SU-DHL-6 (cell line): ENCODE data around the gene LSM3.

Experiments used
- H2AFZ ChIP-seq: fragments of 200-600 bp; sonication (generic); 2 replicates; pipeline ENCODE4 v1.6.1; 2014; ENCODE audit warnings: low read depth, mild to moderate bottlenecking, moderate library complexity, mixed read lengths, antibody characterized with exemption, low read length; ENCODE audit not compliant: severe bottlenecking
- H3F3A ChIP-seq: fragments of 200-600 bp; shearing (Covaris generic); 2 replicates; pipeline ENCODE4 v1.6.0; 2016; ENCODE audit warnings: antibody characterized with exemption, mild to moderate bottlenecking; ENCODE audit not compliant: insufficient read depth
- H3K27ac ChIP-seq: fragments of 200-600 bp; sonication (generic); 2 replicates; pipeline ENCODE4 v1.5.1; 2016; ENCODE audit warnings: low read depth, mild to moderate bottlenecking, low read length, moderate library complexity, mixed read lengths
- H3K27me3 ChIP-seq: fragments of 200-600 bp; sonication (generic), shearing (Covaris generic); 2 replicates; pipeline ENCODE4 v1.6.0; 2014; ENCODE audit warnings: mild to moderate bottlenecking, low read length
- H3K36me3 ChIP-seq: fragments of 200-600 bp; sonication (generic); 2 replicates; pipeline ENCODE4 v1.6.1; 2014; ENCODE audit warnings: mild to moderate bottlenecking, low read length, mixed read lengths
- H3K4me2 ChIP-seq: fragments of 300-600, 200-600 bp; shearing (Covaris generic), sonication (generic); 2 replicates; pipeline ENCODE4 v1.6.0; 2014; ENCODE audit warnings: low read length, low read depth, mild to moderate bottlenecking; ENCODE audit not compliant: poor library complexity, severe bottlenecking
- H3K4me3 ChIP-seq: fragments of 200-600 bp; sonication (generic); 2 replicates; pipeline ENCODE4 v1.5.1; 2014; ENCODE audit warnings: antibody characterized with exemption, low read length, mild to moderate bottlenecking, mixed read lengths; ENCODE audit not compliant: insufficient read depth, poor library complexity, severe bottlenecking
- H3K79me2 ChIP-seq: fragments of 200-600 bp; sonication (generic); 2 replicates; pipeline ENCODE4 v1.6.1; 2014; ENCODE audit warnings: mild to moderate bottlenecking, low read length, moderate library complexity; ENCODE audit not compliant: insufficient read depth
- H3K9ac ChIP-seq: fragments of 200-600 bp; sonication (generic); 2 replicates; pipeline ENCODE4 v1.7.0; 2014; ENCODE audit warnings: mild to moderate bottlenecking, low read length
- H3K9me2 ChIP-seq: fragments of 200-600 bp; sonication (generic); replicated peaks from 2 replicates; pipeline ENCODE4 v1.6.1; 2014; ENCODE audit warnings: low read length; ENCODE audit not compliant: insufficient read depth
- H3K9me3 ChIP-seq: fragments of 200-600 bp; sonication (generic); 2 replicates; pipeline ENCODE4 v1.6.1; 2014; ENCODE audit warnings: low read length, mixed read lengths; ENCODE audit not compliant: insufficient read depth
- H4K20me1 ChIP-seq: fragments of 200-600 bp; sonication (generic); 2 replicates; pipeline ENCODE4 v1.6.1; 2014; ENCODE audit warnings: low read depth, mild to moderate bottlenecking, antibody characterized with exemption, low read length, moderate library complexity, mixed read lengths
- CTCF ChIP-seq: fragments of 200-600 bp; sonication (generic); IDR thresholded peaks from one replicate; pipeline ENCODE4 v1.5.1; 2017; ENCODE audit warnings: antibody characterized with exemption, mild to moderate bottlenecking, low read length, moderate library complexity; ENCODE audit not compliant: insufficient read depth, poor library complexity, severe bottlenecking
- EZH2phosphoT487 ChIP-seq: fragments of 200-600 bp; sonication (generic), shearing (Covaris generic); conservative IDR thresholded peaks from 2 replicates; pipeline ENCODE4 v1.6.1; 2018; ENCODE audit warnings: mild to moderate bottlenecking, antibody characterized with exemption, low read length, moderate library complexity, mixed read lengths

LSM3 gene

GRCh38 chr3:14200841-14201240 lies 22.2 kb downstream of the LSM3 start:
- H2AFZ ChIP-seq: no peak overlapping the region
- H3K27me3 ChIP-seq: no peaks in the 10 kb centered on the region
- H4K20me1 ChIP-seq: no peaks in the 10 kb centered on the region
- H3K9me3 ChIP-seq: no peaks in the 10 kb centered on the region
- TF ChIP-seq EZH2phosphoT487 (no peak), CTCF (no peak)
- no peak overlapping the region for H3K27ac ChIP-seq
- no peak overlapping the region for H3K4me3 ChIP-seq
- peaks cover 7% of the 10 kb centered on the region; the same call in 1 of the 2 replicates for H3K79me2 ChIP-seq
- no peak overlapping the region for H3K4me2 ChIP-seq
- no peaks in the 10 kb centered on the region for H3F3A ChIP-seq
- H3K36me3 ChIP-seq: 0 out of 2 replicates have a peak, but pooled peaks cover 6% of the 10 kb centered on the region
- no peak overlapping the region for H3K9ac ChIP-seq
- H3K9me2 ChIP-seq: no peaks in the 10 kb centered on the region

GRCh38 chr3:14201940-14202684 lies 23.5 kb downstream of the LSM3 start:
- Histone ChIP-seq H3F3A (no peaks in the 10 kb centered on the region), H4K20me1 (no peaks in the 10 kb centered on the region), H3K4me2 (no peak overlapping the region), H3K36me3 (0 out of 2 replicates have a peak, but pooled peaks cover 6% of the 10 kb centered on the region), H3K27me3 (no peaks in the 10 kb centered on the region), H3K9me2 (no peaks in the 10 kb centered on the region), H3K9ac (no peak overlapping the region), H3K79me2 (no peaks in the 10 kb centered on the region), H3K4me3 (no peak overlapping the region), H2AFZ (no peak overlapping the region), H3K9me3 (no peaks in the 10 kb centered on the region), H3K27ac (no peak overlapping the region)
- TF ChIP-seq EZH2phosphoT487 (no peak), CTCF (no peak)

DNA sequence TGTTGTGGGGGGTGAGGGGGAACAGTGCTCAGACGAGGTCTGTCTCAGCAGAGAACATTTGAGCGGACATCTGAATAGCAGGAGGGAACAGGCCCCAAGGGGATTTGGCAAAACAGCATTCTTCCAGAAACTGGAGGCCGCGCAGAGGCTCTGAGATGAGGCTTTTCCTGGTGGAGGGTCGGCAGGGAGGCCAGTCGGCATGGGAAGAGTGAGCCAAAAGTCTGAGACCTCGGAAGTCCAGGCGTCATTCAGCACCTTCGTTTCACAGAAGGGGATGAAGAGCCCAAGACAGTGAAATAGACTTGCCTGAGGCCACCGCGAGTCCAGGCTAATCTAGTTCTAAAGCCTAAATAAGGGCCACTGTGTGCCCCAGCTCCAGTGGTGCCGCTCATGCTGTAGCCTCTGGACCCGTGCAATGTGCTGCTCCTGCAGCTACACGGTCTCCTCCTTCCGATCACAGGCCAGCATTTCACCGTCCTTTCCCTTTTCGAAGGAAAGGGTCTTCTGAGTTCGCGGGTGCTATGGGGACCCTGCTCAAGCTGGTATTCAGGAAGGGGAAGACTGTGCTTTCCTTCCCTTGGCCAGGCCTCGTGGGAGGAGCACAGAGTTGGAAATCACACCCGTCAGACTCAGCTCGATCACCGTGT lies 24.4 kb downstream of the LSM3 start:
- no peak overlapping the region for H3K27ac ChIP-seq

More for the DNA sequence above, 24.4 kb downstream of the LSM3 start:
- Histone ChIP-seq H3K36me3 (0 out of 2 replicates have a peak, but pooled peaks cover 3% of the 10 kb centered on the region), H3K9me2 (no peaks in the 10 kb centered on the region), H3K79me2 (no peaks in the 10 kb centered on the region), H3K4me3 (no peak overlapping the region), H3K9me3 (no peaks in the 10 kb centered on the region), H3K9ac (no peak overlapping the region), H2AFZ (no peak overlapping the region), H3F3A (no peaks in the 10 kb centered on the region), H4K20me1 (no peaks in the 10 kb centered on the region), H3K4me2 (no peak overlapping the region), H3K27me3 (no peaks in the 10 kb centered on the region)
- TF ChIP-seq CTCF: no peak
- no peak for TF ChIP-seq EZH2phosphoT487
